HepG2 (cell line): ENCODE data around the gene SSR2. TPM values are rescaled to one million over a fixed set of nuclear protein-coding genes. Genes with fewer than 3 reads are reported as not detected.
A peak's percentile ranks its signal among the peaks of the same experiment; 100 is the strongest.

Experiments
- ADNP ChIP-seq: sonication (generic); formaldehyde crosslinking; IDR thresholded peaks from 2 replicates; pipeline ENCODE4 v1.4.0; 2020; ENCODE audit warnings: missing genetic modification reagents
- JUN ChIP-seq: sonication (generic); formaldehyde crosslinking; IDR thresholded peaks from 2 replicates; pipeline ENCODE4 v1.4.0; 2020; ENCODE audit warnings: mild to moderate bottlenecking, missing genetic modification reagents
- KDM3A ChIP-seq: IDR thresholded peaks from 2 replicates; pipeline ENCODE4 v1.6.1; 2018; ENCODE audit warnings: low read depth, missing compliant biosample characterization
- KDM5B ChIP-seq: sonication (generic); formaldehyde crosslinking; IDR thresholded peaks from 2 replicates; pipeline ENCODE4 v1.4.0; 2020; ENCODE audit warnings: missing genetic modification reagents, mild to moderate bottlenecking, borderline replicate concordance
- NRL ChIP-seq: sonication (generic); formaldehyde crosslinking; IDR thresholded peaks from 2 replicates; pipeline ENCODE4 v1.5.0; 2020; ENCODE audit warnings: missing genetic modification reagents, mild to moderate bottlenecking, moderate library complexity, borderline replicate concordance
- PHB2 ChIP-seq: fragments of 450-650 bp; IDR thresholded peaks from 2 replicates; pipeline ENCODE4 v1.6.1; 2018; ENCODE audit not compliant: partially characterized antibody
- PHF5A ChIP-seq: IDR thresholded peaks from one replicate; pipeline ENCODE4 v1.6.1; 2018; ENCODE audit warnings: low read depth, missing genetic modification reagents; ENCODE audit not compliant: unreplicated experiment
- PPARG ChIP-seq: conservative IDR thresholded peaks from 2 replicates; pipeline ENCODE4 v1.6.1; 2016; ENCODE audit warnings: missing biosample characterization, missing genetic modification reagents
- REXO4 ChIP-seq: sonication (generic); formaldehyde crosslinking; IDR thresholded peaks from 2 replicates; pipeline ENCODE4 v1.8.0; 2022; ENCODE audit warnings: missing genetic modification reagents, mild to moderate bottlenecking, borderline replicate concordance
- SRY ChIP-seq: sonication (generic); formaldehyde crosslinking; IDR thresholded peaks from 2 replicates; pipeline ENCODE4 v1.8.0; 2022; ENCODE audit warnings: mild to moderate bottlenecking, missing genetic modification reagents
- ZBTB3 ChIP-seq: sonication (generic); formaldehyde crosslinking; IDR thresholded peaks from 2 replicates; pipeline ENCODE4 v1.4.0; 2020; ENCODE audit warnings: low read depth, mild to moderate bottlenecking, moderate library complexity, missing genetic modification reagents, borderline replicate concordance
- ZNF292 ChIP-seq: sonication (generic); formaldehyde crosslinking; IDR thresholded peaks from 2 replicates; pipeline ENCODE4 v1.8.1; 2022; ENCODE audit warnings: mild to moderate bottlenecking, low read depth, missing genetic modification reagents, borderline replicate concordance
- ZNF430 ChIP-seq: sonication (generic); formaldehyde crosslinking; IDR thresholded peaks from 2 replicates; pipeline ENCODE4 v1.9.0; 2021; ENCODE audit warnings: mild to moderate bottlenecking, missing genetic modification reagents
- ZNF614 ChIP-seq: IDR thresholded peaks from 2 replicates; pipeline ENCODE4 v1.6.1; 2018; ENCODE audit warnings: missing biosample characterization, missing genetic modification reagents, inconsistent platforms, borderline replicate concordance
- polyA plus RNA-seq, 8 experiments: library from polyadenylated mRNA; depleted of rRNA in 3 of 8; stranded (reverse) in 7 of 8; unstranded in 1 of 8; fragments of >200 nt; fragmentation: Illumina TruSeq in 4 of 8; extraction: Trizol in 4 of 8; gene quantifications; 2 replicates each; pipeline versions ENCODE4 v1.2.1 to v1.2.3, GENCODE V29; 2011 to 2016; ENCODE audit warnings: low read depth in 4 of 8, missing spikeins in 1 of 8, mixed read lengths in 1 of 8; ENCODE audit not compliant: insufficient read depth in 1 of 8
- total RNA-seq, 5 experiments: library from RNA; depleted of rRNA; stranded (reverse); fragments of >200 nt; fragmentation: Illumina TruSeq; extraction: Trizol; gene quantifications; 2 replicates each; pipeline ENCODE4 v1.2.3, GENCODE V29; 2016; ENCODE audit warnings: low read depth in 1 of 5
- TF ChIP-seq, protein P1 (sequence below): sonication (generic); formaldehyde crosslinking; IDR thresholded peaks from one replicate; pipeline ENCODE4 v1.5.1; 2020; ENCODE audit warnings: mild to moderate bottlenecking, missing genetic modification reagents; ENCODE audit errors: not compliant biosample characterization
- TF ChIP-seq, protein P2 (sequence below): sonication (generic); formaldehyde crosslinking; IDR thresholded peaks from 2 replicates; pipeline ENCODE4 v1.5.0; 2020; ENCODE audit warnings: missing genetic modification reagents
- TF ChIP-seq, protein P3 (sequence below): sonication (generic); formaldehyde crosslinking; IDR thresholded peaks from 2 replicates; pipeline ENCODE4 v1.5.0; 2020; ENCODE audit warnings: mild to moderate bottlenecking, missing genetic modification reagents, moderate library complexity

SSR2 gene
- total and polyA plus RNA-seq, 2 of the 13 experiments (the other 11 are each of a cell fraction or from before 2014, with no cell fraction given), result 284 to 461 TPM

DNA sequence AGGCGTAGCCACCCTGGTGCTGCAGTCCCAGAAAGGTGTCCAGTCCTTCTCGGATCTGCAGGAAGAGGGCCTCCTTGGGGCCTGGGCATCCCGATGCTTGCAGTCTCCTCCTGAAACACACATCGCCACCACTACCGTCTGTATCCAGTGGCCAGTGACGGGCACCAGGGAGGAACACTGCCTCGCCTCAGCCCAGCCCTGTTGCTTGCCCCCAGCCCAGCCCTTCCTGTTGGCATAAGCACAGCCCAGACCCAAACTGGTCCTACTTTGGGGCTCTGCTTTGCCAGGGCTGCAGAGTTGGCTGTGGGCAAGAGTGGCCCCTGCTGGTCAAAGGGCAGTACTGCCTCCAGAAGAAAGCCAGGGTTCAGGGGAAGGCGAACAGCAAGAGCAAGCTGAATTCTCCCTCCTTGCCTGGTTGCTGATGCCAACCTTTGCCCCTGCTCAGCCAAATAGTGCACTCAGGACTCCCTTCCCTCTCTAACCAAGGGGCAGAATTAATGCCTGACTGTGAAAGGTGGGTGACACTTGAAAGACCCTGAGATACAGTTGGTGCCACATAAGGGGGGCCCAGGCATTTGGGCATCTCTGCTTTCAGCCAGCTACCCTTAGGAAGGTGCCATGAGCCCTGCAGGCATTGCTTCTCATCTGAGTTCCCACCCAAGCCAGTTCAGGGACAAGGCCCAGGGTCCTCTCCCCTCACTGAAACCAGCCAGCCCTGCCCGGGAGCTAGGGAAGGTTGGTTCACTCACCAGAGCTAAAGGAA is 31.3 kb downstream of the SSR2 start (continued):
- TF ChIP-seq KDM5B, result peak; percentile 49; the same call in 1 of the 2 replicates
- 0 out of 2 replicates have a peak, but pooled peaks have one; percentile 22 for TF ChIP-seq ZNF614 (CRISPR knock-in tag)
- no peak for TF ChIP-seq ZNF292 (CRISPR knock-in tag)
- no peak for TF ChIP-seq ZNF430 (CRISPR knock-in tag)
- no peak for TF ChIP-seq PHB2
- TF ChIP-seq, protein P1, sequence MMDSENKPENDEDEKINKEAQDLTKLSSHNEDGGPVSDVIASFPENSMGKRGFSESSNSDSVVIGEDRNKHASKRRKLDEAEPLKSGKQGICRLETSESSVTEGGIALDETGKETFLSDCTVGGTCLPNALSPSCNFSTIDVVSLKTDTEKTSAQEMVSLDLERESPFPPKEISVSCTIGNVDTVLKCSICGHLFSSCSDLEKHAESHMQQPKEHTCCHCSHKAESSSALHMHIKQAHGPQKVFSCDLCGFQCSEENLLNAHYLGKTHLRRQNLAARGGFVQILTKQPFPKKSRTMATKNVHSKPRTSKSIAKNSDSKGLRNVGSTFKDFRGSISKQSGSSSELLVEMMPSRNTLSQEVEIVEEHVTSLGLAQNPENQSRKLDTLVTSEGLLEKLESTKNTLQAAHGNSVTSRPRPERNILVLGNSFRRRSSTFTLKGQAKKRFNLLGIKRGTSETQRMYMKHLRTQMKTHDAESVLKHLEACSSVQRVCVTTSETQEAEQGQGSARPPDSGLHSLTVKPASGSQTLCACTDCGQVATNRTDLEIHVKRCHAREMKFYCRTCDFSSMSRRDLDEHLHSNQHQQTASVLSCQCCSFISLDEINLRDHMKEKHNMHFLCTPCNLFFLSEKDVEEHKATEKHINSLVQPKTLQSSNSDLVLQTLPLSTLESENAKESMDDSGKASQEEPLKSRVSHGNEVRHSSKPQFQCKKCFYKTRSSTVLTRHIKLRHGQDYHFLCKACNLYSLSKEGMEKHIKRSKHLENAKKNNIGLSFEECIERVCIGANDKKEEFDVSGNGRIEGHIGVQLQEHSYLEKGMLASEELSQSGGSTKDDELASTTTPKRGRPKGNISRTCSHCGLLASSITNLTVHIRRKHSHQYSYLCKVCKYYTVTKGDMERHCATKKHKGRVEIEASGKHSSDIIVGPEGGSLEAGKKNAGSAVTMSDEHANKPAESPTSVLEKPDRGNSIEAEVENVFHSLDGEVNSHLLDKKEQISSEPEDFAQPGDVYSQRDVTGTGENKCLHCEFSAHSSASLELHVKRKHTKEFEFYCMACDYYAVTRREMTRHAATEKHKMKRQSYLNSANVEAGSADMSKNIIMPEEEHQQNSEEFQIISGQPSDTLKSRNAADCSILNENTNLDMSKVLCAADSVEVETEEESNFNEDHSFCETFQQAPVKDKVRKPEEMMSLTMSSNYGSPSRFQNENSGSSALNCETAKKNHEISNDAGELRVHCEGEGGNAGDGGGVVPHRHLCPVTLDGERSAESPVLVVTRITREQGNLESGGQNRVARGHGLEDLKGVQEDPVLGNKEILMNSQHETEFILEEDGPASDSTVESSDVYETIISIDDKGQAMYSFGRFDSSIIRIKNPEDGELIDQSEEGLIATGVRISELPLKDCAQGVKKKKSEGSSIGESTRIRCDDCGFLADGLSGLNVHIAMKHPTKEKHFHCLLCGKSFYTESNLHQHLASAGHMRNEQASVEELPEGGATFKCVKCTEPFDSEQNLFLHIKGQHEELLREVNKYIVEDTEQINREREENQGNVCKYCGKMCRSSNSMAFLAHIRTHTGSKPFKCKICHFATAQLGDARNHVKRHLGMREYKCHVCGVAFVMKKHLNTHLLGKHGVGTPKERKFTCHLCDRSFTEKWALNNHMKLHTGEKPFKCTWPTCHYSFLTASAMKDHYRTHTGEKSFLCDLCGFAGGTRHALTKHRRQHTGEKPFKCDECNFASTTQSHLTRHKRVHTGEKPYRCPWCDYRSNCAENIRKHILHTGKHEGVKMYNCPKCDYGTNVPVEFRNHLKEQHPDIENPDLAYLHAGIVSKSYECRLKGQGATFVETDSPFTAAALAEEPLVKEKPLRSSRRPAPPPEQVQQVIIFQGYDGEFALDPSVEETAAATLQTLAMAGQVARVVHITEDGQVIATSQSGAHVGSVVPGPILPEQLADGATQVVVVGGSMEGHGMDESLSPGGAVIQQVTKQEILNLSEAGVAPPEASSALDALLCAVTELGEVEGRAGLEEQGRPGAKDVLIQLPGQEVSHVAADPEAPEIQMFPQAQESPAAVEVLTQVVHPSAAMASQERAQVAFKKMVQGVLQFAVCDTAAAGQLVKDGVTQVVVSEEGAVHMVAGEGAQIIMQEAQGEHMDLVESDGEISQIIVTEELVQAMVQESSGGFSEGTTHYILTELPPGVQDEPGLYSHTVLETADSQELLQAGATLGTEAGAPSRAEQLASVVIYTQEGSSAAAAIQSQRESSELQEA (CRISPR knock-in tag), result peak; percentile 40
- TF ChIP-seq, protein P2, sequence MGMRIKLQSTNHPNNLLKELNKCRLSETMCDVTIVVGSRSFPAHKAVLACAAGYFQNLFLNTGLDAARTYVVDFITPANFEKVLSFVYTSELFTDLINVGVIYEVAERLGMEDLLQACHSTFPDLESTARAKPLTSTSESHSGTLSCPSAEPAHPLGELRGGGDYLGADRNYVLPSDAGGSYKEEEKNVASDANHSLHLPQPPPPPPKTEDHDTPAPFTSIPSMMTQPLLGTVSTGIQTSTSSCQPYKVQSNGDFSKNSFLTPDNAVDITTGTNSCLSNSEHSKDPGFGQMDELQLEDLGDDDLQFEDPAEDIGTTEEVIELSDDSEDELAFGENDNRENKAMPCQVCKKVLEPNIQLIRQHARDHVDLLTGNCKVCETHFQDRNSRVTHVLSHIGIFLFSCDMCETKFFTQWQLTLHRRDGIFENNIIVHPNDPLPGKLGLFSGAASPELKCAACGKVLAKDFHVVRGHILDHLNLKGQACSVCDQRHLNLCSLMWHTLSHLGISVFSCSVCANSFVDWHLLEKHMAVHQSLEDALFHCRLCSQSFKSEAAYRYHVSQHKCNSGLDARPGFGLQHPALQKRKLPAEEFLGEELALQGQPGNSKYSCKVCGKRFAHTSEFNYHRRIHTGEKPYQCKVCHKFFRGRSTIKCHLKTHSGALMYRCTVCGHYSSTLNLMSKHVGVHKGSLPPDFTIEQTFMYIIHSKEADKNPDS (CRISPR knock-in tag), result no peak
- TF ChIP-seq ADNP (CRISPR knock-in tag), result no peak
- no peak for TF ChIP-seq REXO4
- TF ChIP-seq KDM3A (CRISPR knock-in tag), result peak; percentile 71; the same call in 1 of the 2 replicates
- 0 out of 2 replicates have a peak, but pooled peaks have one; percentile 30 for TF ChIP-seq SRY (CRISPR knock-in tag)
- 0 out of 2 replicates have a peak, but pooled peaks have one; percentile 20 for TF ChIP-seq PPARG (CRISPR knock-in tag)
- no peak for TF ChIP-seq JUN (CRISPR knock-in tag)
- no peak for TF ChIP-seq PHF5A (CRISPR knock-in tag)
- TF ChIP-seq, protein P3, sequence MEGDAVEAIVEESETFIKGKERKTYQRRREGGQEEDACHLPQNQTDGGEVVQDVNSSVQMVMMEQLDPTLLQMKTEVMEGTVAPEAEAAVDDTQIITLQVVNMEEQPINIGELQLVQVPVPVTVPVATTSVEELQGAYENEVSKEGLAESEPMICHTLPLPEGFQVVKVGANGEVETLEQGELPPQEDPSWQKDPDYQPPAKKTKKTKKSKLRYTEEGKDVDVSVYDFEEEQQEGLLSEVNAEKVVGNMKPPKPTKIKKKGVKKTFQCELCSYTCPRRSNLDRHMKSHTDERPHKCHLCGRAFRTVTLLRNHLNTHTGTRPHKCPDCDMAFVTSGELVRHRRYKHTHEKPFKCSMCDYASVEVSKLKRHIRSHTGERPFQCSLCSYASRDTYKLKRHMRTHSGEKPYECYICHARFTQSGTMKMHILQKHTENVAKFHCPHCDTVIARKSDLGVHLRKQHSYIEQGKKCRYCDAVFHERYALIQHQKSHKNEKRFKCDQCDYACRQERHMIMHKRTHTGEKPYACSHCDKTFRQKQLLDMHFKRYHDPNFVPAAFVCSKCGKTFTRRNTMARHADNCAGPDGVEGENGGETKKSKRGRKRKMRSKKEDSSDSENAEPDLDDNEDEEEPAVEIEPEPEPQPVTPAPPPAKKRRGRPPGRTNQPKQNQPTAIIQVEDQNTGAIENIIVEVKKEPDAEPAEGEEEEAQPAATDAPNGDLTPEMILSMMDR (CRISPR knock-in tag), result peak; percentile 99
- TF ChIP-seq NRL (CRISPR knock-in tag), result peak; percentile 32; the same call in 1 of the 2 replicates
- no peak for TF ChIP-seq ZBTB3
